WTC11 (cell line): ENCODE data around the gene FGA. TPM values are rescaled to one million over a fixed set of nuclear protein-coding genes. Genes with fewer than 3 reads are reported as not detected.
"Not testable (repeated sequence)": the region's sequence is repeated elsewhere in the genome, so short reads cannot be mapped to it uniquely, and the experiment has no call there.

Source experiments
- ATAC-seq: fragments of 200-7000 bp; cut with Tn5 transposase; 2 replicates; pipeline ENCODE4 v1.10.0; 2021; ENCODE audit warnings: mild to moderate bottlenecking, moderate library complexity
- CTCF ChIA-PET: fragments of 300-600 bp; sonication (Branson Sonifier 250); formaldehyde crosslinking; loops from one replicate; lab custom pipeline; 2021; ENCODE audit warnings: antibody characterized with exemption; lab: Charles Lee
- POLR2A ChIA-PET: fragments of 350-600 bp; sonication (Branson Sonifier 250); formaldehyde crosslinking; loops from one replicate; lab custom pipeline; 2021; ENCODE audit warnings: antibody characterized with exemption; lab: Charles Lee
- DNase-seq: peaks from one replicate; pipeline ENCODE4 v3.0.0; 2021; ENCODE audit warnings: low spot score
- H3K27ac Mint-ChIP-seq: 2 replicates; pipeline ENCODE4 v1.8.0; 2021; ENCODE audit warnings: mixed read lengths
- H3K27me3 Mint-ChIP-seq: 2 replicates; pipeline ENCODE4 v1.8.0; 2021; ENCODE audit warnings: low read depth, mild to moderate bottlenecking, moderate library complexity, mixed read lengths
- H3K36me3 Mint-ChIP-seq: 2 replicates; pipeline ENCODE4 v1.8.0; 2021; ENCODE audit warnings: mixed read lengths
- H3K4me1 Mint-ChIP-seq: 2 replicates; pipeline ENCODE4 v1.8.0; 2022; ENCODE audit warnings: mixed read lengths
- H3K4me3 Mint-ChIP-seq: 2 replicates; pipeline ENCODE4 v1.8.0; 2021; ENCODE audit warnings: mild to moderate bottlenecking, moderate library complexity, mixed read lengths
- H3K9me3 Mint-ChIP-seq: 2 replicates; pipeline ENCODE4 v1.8.0; 2021; ENCODE audit warnings: mixed read lengths
- CREB1 ChIP-seq: sonication (generic); formaldehyde crosslinking; IDR thresholded peaks from 2 replicates; pipeline ENCODE4 v1.8.0; 2023; ENCODE audit warnings: mild to moderate bottlenecking, missing genetic modification reagents
- CREM ChIP-seq: sonication (generic); formaldehyde crosslinking; IDR thresholded peaks from 2 replicates; pipeline ENCODE4 v1.8.1; 2022; ENCODE audit warnings: mild to moderate bottlenecking, missing genetic modification reagents, moderate library complexity
- FOXJ3 ChIP-seq: sonication (generic); formaldehyde crosslinking; IDR thresholded peaks from 2 replicates; pipeline ENCODE4 v1.9.0; 2021; ENCODE audit warnings: missing genetic modification reagents, mild to moderate bottlenecking, borderline replicate concordance
- GABPB1 ChIP-seq: sonication (generic); formaldehyde crosslinking; IDR thresholded peaks from 2 replicates; pipeline ENCODE4 v1.8.1; 2023; ENCODE audit warnings: mild to moderate bottlenecking, missing genetic modification reagents
- SMAD3 ChIP-seq: sonication (generic); formaldehyde crosslinking; IDR thresholded peaks from 2 replicates; pipeline ENCODE4 v1.8.0; 2022; ENCODE audit warnings: missing genetic modification reagents, mild to moderate bottlenecking, borderline replicate concordance
- ZBTB21 ChIP-seq: sonication (generic); formaldehyde crosslinking; IDR thresholded peaks from 2 replicates; pipeline ENCODE4 v1.8.1; 2023; ENCODE audit warnings: mild to moderate bottlenecking, missing genetic modification reagents, borderline replicate concordance
- ZNF281 ChIP-seq: sonication (generic); formaldehyde crosslinking; IDR thresholded peaks from 2 replicates; pipeline ENCODE4 v1.8.0; 2023; ENCODE audit warnings: mild to moderate bottlenecking, missing genetic modification reagents
- ZNF396 ChIP-seq: fragments of 250-450 bp; sonication (Bioruptor Pico); IDR thresholded peaks from 2 replicates; pipeline ENCODE4 v1.8.0; 2021; ENCODE audit warnings: mild to moderate bottlenecking, moderate library complexity, borderline replicate concordance
- ZNF425 ChIP-seq: fragments of 250-450 bp; sonication (Bioruptor Pico); conservative IDR thresholded peaks from 2 replicates; pipeline ENCODE4 v1.9.0; 2021; ENCODE audit warnings: mild to moderate bottlenecking
- total RNA-seq: library from RNA; stranded (reverse); gene quantifications from 3 replicates; pipeline ENCODE4 v1.2.3, GENCODE V29; 2021
- TF ChIP-seq, protein P1 (sequence below): sonication (generic); formaldehyde crosslinking; IDR thresholded peaks from 2 replicates; pipeline ENCODE4 v1.8.0; 2023; ENCODE audit warnings: missing genetic modification reagents, mild to moderate bottlenecking, borderline replicate concordance
- TF ChIP-seq, protein P2 (sequence below): sonication (generic); formaldehyde crosslinking; IDR thresholded peaks from 2 replicates; pipeline ENCODE4 v1.8.1; 2022; ENCODE audit warnings: mild to moderate bottlenecking, moderate library complexity, missing genetic modification reagents

FGA gene
- total RNA-seq, 1 experiment from 2014 or later, result 3.2 TPM

DNA sequence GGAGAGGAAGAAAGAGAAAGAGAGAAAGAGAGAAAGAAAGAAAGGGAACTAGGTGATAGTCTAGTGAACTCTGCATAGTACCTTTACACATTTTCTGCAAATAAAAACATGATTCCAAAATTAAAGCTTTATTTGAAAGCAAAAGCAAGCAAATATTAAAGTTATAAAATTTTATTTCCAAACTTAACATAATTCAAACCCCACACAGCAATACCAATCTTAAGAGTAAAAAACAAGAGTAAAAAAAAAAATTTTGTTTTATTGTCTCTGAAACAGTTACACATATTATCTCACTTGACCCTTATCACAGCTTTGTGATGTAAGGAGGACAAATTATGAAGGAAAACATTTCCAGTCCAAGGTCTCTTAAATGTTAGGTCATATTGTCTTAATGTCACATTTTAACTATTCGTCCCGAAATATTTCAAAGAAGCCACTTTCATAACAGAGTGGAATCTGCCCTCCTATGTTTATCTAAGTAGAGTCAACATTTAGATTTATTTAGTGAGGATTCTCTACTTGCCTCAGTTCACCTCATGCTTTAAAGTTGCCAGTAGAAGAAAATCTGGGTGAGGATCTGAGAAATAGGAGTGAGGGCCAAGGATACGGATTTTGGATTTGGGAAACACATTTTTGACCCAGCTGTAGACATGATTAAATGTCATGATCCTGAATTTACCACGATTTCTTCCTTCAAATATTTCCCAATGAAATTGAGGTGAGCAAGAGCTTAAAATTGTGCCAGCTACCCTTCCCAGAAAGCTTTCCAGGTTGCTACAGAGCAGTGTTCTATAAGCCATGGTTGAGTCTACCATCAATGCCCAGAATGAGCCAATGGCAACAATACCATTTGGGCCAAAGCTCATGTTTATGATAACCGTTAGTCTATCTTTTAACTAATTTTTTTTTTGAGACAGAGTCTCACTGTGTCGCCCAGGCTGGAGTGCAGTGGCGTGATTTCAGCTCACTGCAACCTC is 7.5 kb upstream of the FGA start:
- CTCF ChIA-PET, result no interaction called here
- no peaks in the 10 kb centered on the region for H3K27me3 Mint-ChIP-seq
- no peaks in the 10 kb centered on the region for H3K36me3 Mint-ChIP-seq
- ATAC-seq (no peak), DNase-seq (no peak)
- no peak overlapping the region for H3K27ac Mint-ChIP-seq
- peak; percentile 72 for TF ChIP-seq GABPB1 (CRISPR knock-in tag)
- TF ChIP-seq CREB1 (CRISPR knock-in tag), result no peak
- H3K4me1 Mint-ChIP-seq, result peaks cover 5% of the 10 kb centered on the region; the same call in 1 of the 2 replicates
- POLR2A ChIA-PET, result no interaction called here
- H3K9me3 Mint-ChIP-seq, result no peaks in the 10 kb centered on the region
- no peak overlapping the region for H3K4me3 Mint-ChIP-seq

- H3K27ac Mint-ChIP-seq, H3K4me3 Mint-ChIP-seq, H3K36me3 Mint-ChIP-seq, H3K9me3 Mint-ChIP-seq, POLR2A ChIA-PET, DNase-seq, CTCF ChIA-PET, ATAC-seq, H3K4me1 Mint-ChIP-seq, H3K27me3 Mint-ChIP-seq: not testable (repeated sequence)
Measured at GRCh38 chr4:154597281-154597680, 6.7 kb upstream of the FGA start.

- TF ChIP-seq ZNF281 (CRISPR knock-in tag) (no peak), GABPB1 (CRISPR knock-in tag) (peak; percentile 73; the same call in 1 of the 2 replicates), CREM (CRISPR knock-in tag) (no peak)
- TF ChIP-seq, protein P1, sequence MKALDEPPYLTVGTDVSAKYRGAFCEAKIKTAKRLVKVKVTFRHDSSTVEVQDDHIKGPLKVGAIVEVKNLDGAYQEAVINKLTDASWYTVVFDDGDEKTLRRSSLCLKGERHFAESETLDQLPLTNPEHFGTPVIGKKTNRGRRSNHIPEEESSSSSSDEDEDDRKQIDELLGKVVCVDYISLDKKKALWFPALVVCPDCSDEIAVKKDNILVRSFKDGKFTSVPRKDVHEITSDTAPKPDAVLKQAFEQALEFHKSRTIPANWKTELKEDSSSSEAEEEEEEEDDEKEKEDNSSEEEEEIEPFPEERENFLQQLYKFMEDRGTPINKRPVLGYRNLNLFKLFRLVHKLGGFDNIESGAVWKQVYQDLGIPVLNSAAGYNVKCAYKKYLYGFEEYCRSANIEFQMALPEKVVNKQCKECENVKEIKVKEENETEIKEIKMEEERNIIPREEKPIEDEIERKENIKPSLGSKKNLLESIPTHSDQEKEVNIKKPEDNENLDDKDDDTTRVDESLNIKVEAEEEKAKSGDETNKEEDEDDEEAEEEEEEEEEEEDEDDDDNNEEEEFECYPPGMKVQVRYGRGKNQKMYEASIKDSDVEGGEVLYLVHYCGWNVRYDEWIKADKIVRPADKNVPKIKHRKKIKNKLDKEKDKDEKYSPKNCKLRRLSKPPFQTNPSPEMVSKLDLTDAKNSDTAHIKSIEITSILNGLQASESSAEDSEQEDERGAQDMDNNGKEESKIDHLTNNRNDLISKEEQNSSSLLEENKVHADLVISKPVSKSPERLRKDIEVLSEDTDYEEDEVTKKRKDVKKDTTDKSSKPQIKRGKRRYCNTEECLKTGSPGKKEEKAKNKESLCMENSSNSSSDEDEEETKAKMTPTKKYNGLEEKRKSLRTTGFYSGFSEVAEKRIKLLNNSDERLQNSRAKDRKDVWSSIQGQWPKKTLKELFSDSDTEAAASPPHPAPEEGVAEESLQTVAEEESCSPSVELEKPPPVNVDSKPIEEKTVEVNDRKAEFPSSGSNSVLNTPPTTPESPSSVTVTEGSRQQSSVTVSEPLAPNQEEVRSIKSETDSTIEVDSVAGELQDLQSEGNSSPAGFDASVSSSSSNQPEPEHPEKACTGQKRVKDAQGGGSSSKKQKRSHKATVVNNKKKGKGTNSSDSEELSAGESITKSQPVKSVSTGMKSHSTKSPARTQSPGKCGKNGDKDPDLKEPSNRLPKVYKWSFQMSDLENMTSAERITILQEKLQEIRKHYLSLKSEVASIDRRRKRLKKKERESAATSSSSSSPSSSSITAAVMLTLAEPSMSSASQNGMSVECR (CRISPR knock-in tag), result no peak
- TF ChIP-seq, all 79 proteins: peak for 1
- no peaks in the 10 kb centered on the region for H3K36me3 Mint-ChIP-seq
- H3K27ac Mint-ChIP-seq, result no peak overlapping the region
- H3K4me1 Mint-ChIP-seq, result no peaks in the 10 kb centered on the region; the same call in 1 of the 2 replicates
- ChIA-PET CTCF (interaction anchor here (0.6 to 3.2 kb wide), 3 partner anchors 10 to 23 kb away, joined by 3 to 16 read pairs (median 4); no protein-coding TSS in a partner anchor), POLR2A (interaction anchor here (0.7 kb wide), 1 partner anchor 14 kb away, joined by 6 read pairs; no protein-coding TSS in a partner anchor)
- no peaks in the 10 kb centered on the region for H3K9me3 Mint-ChIP-seq
- ATAC-seq, result no peak
- no peak overlapping the region for H3K4me3 Mint-ChIP-seq
- H3K27me3 Mint-ChIP-seq, result no peaks in the 10 kb centered on the region
- no peak for DNase-seq
Measured at GRCh38 chr4:154595807-154596206, 5.3 kb upstream of the FGA start.

- H3K27ac Mint-ChIP-seq, H3K4me1 Mint-ChIP-seq, H3K27me3 Mint-ChIP-seq, H3K9me3 Mint-ChIP-seq, ATAC-seq, H3K36me3 Mint-ChIP-seq, DNase-seq, H3K4me3 Mint-ChIP-seq, POLR2A ChIA-PET: not testable (repeated sequence)
- CTCF ChIA-PET, result interaction anchor here (0.8 to 3.2 kb wide), 5 partner anchors 9 to 250 kb away, joined by 3 to 16 read pairs (median 5); no protein-coding TSS in a partner anchor
Measured at GRCh38 chr4:154594343-154594742, 3.8 kb upstream of the FGA start.

DNA sequence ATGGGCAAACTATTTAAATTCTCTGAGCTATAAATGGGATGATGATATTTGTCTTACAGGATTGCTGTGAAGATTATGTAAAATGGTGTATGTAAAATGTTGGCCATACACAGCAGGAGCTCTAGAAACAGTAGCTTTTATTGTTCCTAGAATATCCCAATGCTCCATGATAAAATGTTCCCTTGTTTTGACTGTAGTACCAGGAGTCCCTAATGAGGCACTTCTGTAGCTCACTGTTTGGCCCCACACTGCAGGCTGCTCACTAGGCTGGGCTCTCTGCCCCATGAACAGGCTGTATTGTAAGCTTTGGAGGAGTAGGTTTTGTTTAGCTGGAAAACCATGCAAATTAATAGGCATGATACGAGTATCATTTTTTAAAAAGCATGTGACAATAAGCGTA is 3.3 kb upstream of the FGA start:
- ATAC-seq, result no peak
- CTCF ChIA-PET, result interaction anchor here (0.8 to 3.2 kb wide), 5 partner anchors 10 to 249 kb away, joined by 3 to 16 read pairs (median 5); no protein-coding TSS in a partner anchor
- TF ChIP-seq ZNF396 (CRISPR knock-in tag) (no peak), FOXJ3 (CRISPR knock-in tag) (no peak), ZNF425 (CRISPR knock-in tag) (no peak), SMAD3 (CRISPR knock-in tag) (no peak), ZBTB21 (no peak)
- TF ChIP-seq, protein P2, sequence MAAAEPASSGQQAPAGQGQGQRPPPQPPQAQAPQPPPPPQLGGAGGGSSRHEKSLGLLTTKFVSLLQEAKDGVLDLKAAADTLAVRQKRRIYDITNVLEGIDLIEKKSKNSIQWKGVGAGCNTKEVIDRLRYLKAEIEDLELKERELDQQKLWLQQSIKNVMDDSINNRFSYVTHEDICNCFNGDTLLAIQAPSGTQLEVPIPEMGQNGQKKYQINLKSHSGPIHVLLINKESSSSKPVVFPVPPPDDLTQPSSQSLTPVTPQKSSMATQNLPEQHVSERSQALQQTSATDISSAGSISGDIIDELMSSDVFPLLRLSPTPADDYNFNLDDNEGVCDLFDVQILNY, result no peak

More for the DNA sequence above, 3.3 kb upstream of the FGA start:
- DNase-seq, result no peak
- no peaks in the 10 kb centered on the region for H3K27me3 Mint-ChIP-seq
- H3K4me3 Mint-ChIP-seq, result no peak overlapping the region
- peaks cover 3% of the 10 kb centered on the region for H3K4me1 Mint-ChIP-seq
- no peaks in the 10 kb centered on the region for H3K9me3 Mint-ChIP-seq
- H3K27ac Mint-ChIP-seq, result no peak overlapping the region
- no peaks in the 10 kb centered on the region for H3K36me3 Mint-ChIP-seq
- POLR2A ChIA-PET, result no interaction called here
